GM18511 (cell line): ENCODE measurements around the gene CCDC12.

Experiments used
- ATAC-seq: cut with Tn5 transposase; IDR thresholded peaks from one replicate; pipeline ENCODE4 v1.9.1; 2021; ENCODE audit warnings: mild to moderate bottlenecking, moderate library complexity; ENCODE audit not compliant: unreplicated experiment

CCDC12 gene

DNA sequence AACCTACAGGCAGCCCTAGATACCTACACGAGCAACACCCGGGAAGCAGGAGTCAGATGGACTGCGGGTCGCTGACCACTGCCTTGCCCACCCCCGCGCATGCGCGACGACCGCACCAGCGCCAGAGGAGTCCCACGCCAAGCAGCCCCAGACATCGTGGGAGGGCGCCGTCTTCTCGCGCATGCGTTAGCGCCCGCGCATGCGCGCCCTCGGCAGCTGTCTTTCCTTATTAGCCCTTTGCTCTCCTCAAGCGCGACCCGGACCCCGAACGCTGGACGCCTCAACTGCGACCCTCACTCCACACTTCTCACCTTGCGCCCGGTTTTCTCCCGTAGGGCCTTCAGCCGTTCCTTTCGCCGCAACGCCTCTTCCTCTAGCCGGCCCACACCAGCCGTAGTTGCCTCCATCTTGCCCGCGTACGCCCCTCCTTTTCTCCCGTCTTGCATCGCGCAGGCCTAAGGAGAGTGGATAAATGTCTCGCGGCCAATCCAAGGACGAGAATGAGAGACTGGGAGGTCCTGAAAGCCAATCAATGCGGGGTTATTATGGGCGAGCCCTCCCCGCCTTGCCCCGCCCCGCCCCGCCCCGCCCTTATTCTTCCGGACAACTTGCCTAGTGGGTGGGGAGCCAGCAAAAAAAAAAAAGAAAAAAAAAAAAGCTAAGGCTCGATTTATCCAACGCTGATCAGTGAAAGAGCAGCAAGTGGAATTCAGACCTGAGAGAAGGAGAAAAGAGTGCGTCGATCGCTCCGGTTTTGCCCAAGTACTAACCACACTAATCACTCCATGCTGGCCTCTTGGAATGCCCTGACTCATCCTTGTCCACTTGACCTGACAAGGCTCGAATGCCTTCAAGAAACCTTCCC is at the start of gene CCDC12:
CCDC12 (minus strand) TSS at position 420 of the 865 bp plus-strand sequence; CDS start at position 407, 13 bp downstream.
- peak; percentile 65 for ATAC-seq

DNA sequence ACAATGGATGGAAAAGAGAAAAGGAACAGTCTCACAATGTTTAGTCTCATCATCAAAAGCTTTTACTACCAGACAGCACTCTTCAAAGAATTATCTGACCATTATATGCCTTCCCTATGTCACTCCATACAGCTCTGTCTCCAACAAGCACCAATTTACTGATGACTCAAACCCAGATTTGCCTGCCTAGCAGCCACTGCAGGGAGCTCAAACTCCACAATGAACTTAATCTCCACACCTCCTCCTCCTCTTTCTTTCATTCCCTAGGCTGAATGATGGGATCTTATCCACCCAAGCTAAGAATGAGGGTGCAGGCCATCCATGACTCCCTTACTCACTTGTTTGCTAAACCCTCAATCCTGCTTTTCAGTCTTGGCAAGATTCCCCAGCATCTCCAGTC is 48.4 kb upstream of the CCDC12 start:
- ATAC-seq: no peak

DNA sequence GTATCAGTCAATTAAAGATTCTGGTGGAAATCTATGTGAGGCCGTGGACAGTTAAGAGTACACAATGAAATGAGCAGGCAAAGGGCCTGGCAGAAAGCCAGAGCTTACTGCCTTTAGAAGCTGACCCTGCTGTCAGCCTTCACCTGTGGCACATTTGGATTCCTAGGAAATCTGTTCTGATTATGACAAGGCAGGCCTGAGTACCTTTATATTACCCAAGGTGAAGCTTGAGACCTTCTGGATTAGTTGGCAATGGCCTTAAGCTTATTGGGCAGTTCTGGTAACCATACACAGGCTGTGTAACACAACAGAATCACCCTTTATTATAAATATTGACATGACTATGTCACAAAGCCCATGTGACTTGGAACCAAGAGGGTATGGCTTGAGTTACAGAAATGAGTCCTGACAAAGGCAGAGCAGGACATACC is 46.1 kb upstream of the CCDC12 start:
- ATAC-seq: no peak

DNA sequence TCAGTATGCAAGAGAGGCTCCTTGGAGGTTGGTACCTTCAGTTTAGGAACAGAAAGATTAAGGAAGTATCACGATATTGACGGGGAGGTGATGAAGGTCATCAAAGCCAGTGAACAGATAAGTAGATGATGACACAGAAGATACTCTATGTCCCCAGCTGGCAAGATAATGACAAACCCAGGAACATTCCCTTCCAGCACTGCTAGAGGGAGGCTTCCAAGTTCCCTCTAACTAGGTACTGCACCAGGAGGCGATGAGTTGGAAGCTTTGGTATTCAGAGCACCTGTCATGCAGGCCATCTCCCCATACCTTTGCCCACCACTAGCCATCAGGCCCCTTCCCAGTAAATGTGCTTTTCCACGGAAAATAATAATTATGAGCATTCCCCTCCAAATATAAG is 43.8 kb upstream of the CCDC12 start:
- ATAC-seq: no peak

DNA sequence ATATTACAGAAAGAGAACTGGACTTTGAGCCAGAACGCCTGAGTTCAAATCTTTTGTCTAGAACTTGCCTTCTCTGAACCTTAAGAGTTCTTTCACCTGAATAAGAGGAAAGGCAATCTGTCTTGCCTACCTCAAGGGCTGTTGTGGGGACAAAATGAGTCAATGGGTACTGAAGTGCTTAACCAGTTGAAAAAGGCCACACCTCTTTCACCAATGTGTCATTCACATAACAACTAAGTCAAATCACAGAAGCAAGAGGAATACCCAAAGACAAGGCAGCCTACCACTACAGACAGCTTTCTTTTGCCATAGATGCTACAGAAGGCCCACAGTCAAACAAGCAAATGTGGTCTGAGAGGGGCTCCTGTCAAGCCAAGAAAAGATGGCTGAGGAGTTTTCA is 42.7 kb upstream of the CCDC12 start:
- ATAC-seq: peak; percentile 65

DNA sequence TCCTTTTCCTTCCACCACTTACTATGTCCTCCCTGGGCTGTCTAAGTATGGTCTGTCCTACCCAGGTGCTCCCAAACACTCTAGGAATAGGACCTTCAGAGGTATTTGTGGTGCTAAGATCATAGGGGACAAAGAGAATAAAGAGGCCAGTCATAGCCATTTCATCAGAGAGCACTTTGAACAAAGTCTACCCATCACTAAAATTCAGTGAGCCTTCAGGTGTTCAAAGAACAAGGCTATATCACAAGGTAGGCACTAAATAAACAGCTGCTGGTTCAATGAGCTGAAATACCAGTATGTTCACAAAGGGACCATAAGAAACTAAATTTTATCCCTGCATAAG is 41.7 kb upstream of the CCDC12 start:
- no peak for ATAC-seq

DNA sequence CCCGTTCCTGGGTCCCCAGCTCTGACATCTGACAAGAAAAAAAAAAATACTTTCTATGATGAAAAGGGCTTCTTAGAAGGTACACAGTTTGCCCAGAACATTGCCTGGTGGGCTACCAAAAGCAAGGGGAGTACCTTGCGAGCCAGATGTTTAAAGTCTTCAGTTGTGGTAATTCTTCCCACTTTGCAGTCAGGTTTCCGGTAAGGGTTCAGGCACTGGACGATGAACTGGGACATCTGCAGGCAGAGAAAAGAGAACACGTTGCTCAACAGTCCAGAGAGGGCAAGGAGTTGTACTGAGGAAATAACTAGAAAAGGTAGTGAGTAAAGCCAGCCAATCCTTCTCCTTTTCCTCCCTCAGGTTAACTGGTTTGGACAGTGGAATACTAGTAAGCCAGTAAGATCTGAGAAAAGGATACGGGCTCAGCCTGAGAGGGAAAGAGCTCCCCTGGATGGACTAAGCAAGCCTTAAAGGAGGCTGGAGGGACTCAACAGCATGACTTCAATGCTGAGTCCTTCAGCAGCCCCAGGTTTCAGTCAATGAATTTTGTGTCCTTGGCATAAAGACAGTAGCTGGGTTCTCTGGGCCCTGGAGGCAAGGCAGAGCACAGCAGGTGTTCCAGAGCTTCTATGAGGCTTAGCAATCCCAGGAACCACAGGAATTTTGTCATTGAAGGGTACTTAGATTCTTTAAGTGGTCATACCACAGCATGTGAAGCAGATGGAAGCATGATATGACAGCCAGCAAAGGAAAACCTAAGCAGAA is 41.1 kb upstream of the CCDC12 start:
- ATAC-seq: no peak

DNA sequence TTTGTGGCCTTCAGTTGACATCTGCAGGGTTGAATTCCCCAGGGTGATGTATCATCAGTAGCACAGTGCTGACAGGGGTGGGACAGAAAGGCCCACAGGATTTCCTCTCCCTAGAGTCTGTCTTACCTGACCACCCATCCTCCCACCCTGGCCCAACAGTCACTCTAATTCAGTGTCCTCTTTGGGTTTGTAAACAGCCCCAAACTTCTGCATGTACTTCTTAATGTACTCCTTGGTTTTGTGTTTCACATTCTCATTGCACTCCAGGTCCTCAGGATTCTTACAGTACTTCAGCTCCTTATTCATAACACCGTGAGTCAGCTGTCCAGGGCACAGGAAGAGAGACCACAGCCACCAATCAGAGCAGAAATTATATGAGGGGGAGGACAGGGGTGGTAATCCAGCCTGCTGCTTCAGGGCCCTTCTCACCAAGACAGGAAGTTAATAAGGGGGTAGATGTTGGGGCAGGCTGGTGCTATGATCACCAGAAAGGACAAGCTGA is 40.4 kb upstream of the CCDC12 start:
- ATAC-seq: peak; percentile 61

DNA sequence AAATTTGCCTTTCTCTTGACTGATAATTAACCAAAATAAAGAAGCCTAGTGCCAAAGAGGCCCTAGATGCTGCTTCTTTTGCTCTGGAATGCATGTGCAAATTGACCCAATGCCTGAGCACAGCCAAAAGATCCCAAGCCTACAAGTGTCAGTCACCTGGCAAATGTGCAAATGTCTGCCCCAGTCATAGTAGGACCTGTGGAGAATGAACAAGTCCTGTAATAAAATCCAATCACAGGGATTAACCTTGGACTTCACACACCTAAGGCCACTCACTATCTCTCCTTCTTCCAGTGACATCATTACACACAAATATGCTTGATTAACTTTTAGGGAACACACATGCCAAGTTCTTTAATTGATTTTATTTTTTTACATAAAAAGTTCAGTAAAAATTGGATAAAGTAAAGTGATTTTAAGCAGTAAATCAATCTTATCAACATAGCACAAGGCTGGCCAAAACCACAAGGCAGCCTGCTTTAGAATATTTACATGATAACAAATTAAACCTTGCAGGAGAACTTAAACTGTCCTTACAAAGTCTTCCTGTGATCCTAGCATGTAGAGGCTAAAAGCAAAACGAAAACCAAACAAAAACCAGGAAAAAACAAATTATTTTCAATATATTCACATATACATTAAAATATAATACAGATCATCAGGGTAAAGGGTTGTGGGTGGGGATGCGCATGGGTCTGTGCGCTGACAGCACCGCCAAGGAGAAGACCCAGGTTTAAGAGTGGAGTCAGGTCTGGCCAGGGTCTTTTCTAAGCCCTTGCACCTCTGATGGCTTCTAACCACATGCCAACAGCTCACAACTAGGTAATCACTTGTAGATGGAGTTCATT is 39.8 kb upstream of the CCDC12 start:
- ATAC-seq: no peak

DNA sequence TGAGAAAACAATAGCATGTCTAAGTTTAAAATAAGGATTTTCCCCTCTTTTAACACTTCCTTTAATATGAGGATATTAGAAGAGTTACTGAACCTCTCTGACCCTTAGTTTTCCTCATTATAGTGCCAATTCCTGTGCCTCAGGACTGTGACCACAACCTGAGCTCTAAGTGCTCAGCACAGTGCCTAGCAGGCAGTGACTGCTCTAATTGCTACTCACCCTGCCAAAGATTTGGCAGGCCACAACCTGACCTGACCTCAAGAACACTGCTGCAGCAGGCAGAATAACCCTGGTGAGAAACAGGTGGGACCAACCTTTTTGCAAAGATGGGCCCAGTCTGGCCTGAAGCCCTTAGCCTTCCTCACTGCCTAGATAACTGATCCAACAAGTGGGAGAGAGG is 38.6 kb upstream of the CCDC12 start:
- no peak for ATAC-seq

DNA sequence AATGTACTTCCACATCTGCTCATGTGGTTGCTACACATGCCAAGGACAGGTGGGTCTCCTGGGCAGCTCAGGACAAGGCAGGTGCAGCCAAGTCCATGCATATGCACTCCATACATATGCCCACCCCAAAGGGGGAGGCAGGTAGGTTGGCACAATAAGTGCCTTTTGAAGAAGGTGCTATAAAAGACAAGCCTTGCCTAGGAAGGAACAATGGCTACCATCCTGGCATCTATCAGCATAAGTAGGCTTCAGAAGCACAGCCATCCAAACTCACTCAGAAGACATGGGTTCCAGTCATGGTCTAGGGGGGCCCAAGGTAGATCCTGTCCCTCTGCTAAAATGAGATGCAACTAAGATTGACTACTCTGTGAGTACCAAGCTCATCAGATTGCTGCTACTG is 37.5 kb upstream of the CCDC12 start:
- ATAC-seq: no peak

DNA sequence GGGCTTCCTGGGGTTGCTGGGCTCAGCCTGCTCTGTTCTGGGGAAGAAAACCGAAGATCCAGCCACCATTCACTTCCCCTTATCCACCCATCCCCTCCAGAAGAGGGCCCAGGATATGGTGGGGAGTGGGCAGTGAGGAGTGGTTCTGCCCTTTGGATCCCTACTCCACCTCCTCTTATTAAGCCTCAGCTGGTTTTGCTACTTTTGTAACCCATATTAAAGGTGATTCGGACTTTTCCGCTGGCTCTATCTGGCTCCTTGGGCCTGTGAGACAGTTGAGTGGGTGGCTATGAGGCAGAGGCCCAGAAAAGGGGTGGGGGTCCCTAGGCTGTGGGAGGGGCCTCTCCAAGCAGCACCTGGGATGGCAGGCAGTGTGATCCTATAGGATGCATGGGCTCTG is 36.7 kb upstream of the CCDC12 start:
- ATAC-seq: no peak

DNA sequence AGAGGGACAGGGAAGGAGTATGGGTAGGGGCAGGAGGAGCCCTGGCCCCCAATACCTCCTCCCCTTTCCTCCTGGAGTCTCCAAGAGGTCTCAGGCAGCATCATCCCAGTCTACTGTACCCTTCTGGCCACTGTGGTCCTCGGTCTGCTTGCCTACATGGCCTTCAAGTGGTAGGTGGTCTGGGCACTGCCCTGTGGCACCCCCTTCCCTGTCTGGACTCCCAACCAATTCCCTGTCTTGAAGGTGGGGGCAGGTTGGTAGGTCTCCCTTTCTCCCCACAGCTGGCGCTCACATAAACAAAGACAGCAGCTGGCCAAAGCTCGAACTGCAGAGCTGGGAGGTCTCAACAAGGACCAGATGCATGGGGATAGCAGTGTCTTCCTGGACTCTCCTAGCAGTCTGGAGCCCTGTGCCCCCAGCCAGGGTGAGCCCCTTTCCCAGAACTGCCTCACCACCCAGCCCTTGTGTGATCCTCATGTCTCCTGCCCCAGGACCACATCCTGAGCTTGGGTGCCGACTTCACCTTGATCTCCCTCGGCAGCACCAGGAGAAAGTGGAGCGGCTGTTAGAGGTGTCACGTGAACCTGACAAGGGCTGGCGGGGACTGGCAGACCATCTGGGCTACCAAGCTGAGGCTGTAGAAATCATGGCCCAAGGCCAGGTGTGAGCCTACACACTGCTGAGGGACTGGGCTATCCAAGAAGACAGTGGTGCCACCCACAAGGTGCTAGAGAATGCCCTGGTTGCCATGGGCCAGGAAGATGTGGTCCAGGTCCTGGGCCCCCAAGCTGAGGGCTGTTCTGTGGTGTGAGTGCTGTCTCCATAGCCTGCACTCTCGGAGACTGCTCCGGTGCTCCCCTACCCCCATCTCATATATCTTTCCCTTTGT is 36.0 kb upstream of the CCDC12 start:
- no peak for ATAC-seq

DNA sequence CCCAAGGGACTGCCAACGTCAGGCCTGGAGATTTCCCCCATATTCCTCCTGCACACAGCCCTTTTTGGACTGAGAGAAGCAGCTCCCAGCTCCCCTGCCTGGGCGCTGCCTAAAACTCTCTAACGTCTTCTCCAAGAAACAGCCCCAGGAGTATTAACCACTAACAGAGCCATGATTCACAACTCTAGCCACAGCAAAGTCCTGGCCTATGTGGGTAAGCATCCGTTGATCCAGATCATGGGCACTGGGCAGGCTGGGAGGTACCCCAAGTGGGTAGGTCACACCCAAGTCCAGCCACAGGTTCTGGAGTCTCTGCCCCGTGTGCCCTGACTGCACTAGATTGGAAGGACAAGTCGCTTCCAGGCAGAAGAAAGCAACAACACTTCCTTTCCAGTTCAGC is 34.8 kb upstream of the CCDC12 start:
- no peak for ATAC-seq

DNA sequence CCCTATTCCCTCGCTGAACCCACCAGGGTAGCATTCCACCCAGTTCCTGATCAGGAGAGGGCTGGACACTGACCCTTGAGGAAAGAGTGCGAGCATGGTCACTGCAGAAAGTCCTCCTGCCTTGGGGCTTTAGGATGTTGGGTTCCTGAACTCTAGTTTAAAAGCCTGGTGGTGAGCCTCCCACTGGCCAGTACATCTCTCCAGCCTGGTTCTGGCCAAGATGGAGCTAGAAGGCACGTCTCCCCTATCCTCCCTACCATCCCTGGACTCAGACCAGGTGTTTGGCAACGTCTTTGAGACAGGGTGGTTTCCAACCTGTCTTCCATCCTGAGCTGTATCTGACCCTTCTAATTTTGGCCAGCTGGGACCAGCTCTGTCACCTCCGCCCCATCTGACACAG is 34.4 kb upstream of the CCDC12 start:
- no peak for ATAC-seq

DNA sequence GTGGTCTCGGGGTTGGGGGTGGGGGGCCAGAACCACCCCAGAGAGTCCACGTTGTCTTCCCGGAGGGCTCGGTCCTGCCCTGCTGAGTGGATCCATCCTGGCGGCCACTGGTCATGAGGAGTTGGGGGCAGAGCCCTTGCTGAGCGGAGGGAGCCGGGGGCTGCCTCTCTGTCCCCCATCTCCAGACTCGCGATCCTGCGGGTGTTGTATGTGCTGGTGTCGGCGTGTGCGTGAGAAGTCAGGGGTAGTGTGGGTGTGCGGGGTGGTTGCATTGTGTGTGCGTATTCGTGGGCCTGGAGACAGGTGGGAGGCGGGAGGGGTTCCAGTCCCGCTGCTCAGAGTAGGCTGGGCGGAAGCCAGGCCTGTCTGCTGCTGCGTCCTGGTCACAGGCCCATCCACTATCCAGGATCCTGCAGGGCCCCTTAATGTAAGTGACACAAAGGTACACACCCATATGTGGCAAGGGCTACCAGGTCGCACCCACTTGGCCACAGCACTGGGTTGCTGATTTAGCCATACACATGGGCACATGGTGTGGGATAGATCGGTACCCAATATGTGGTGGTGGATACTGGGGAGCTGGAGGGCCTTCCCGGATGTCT is 33.7 kb upstream of the CCDC12 start:
- ATAC-seq: no peak

DNA sequence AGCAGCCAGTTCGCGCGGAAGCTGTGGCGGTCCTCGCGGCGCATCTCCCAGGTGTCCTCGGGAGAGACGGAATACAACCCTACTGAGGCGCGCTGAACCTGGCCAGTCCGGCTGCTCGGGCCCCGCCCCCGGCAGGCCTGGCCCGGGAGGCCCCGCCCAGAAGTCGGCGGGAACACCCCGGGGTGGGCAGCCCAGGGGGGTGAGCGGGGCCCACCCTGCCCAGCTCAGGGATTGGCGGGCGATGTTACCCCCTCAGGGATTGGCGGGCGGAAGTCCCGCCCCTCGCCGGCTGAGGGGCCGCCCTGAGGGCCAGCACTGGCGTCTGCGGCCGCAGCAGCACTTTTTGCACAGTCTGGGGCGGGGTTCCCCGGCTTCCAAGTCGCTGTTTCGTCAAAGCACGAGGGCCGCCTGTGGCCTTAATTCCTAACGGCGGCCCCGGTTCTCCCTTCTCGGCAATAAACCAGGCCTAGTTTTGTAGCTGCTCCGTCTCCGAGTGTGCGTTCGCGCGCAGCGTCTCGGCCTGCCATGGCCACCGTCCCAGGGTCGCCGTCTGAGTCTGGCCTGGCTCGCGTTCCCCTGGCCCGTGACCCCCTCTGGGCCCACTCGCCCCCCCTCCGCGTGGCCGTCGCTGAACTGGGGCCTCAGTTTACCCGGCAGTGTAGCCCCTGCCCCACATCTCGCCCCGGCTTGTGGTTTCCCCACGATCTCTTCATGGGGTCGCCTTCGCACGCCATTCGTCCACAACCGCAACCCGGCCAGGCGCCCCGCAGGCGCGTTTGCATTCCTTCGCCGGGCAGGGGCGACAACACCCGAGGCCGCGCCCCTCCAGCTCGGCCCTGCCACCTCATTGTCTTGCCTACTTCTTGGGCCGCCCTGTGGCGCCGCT is 32.9 kb upstream of the CCDC12 start:
- peak; percentile 88 for ATAC-seq

DNA sequence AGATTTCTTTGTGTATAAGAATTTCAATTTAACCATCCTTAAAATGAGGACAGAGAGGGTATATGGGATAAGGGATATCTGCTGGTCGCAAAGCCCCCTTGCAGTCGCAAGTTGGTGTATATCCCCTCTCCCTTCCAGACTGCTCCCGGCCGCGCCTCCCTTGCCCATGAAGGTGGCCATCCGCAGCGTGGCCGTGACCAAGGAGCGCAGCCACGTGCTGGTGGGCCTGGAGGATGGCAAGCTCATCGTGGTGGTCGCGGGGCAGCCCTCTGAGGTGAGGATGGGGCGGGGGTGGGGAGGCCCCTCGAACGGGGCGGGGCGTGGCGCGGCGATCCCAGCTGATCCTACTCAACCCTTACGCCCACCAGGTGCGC is 32.3 kb upstream of the CCDC12 start:
- no peak for ATAC-seq
